H9 (cell line): ENCODE measurements around the gene CFAP47. TPM values are rescaled to one million over a fixed set of nuclear protein-coding genes. Genes with fewer than 3 reads are reported as not detected.

Source experiments
- DNase-seq: peaks from one replicate; pipeline ENCODE4 v3.0.0-alpha.2; 2017
- H2AFZ ChIP-seq: one replicate; pipeline ENCODE4 v1.6.1; 2013; ENCODE audit warnings: mild to moderate bottlenecking, low read length, control low read depth, moderate library complexity
- H2AK5ac ChIP-seq: 2 replicates; pipeline ENCODE4 v1.6.1; 2013; ENCODE audit warnings: low read length, control low read depth, mixed read lengths; ENCODE audit not compliant: insufficient read length
- H2BK120ac ChIP-seq: one replicate; pipeline ENCODE4 v1.6.1; 2013; ENCODE audit warnings: low read depth, mild to moderate bottlenecking, low read length, control low read depth, inconsistent platforms; ENCODE audit not compliant: poor library complexity, severe bottlenecking
- H2BK12ac ChIP-seq: 2 replicates; pipeline ENCODE4 v1.6.1; 2013; ENCODE audit warnings: low read length, control low read depth, mixed read lengths, low read depth; ENCODE audit not compliant: insufficient read length
- H2BK15ac ChIP-seq: 2 replicates; pipeline ENCODE4 v1.6.1; 2013; ENCODE audit warnings: low read depth, low read length, control low read depth
- H2BK20ac ChIP-seq: one replicate; pipeline ENCODE4 v1.6.1; 2013; ENCODE audit warnings: low read depth, mild to moderate bottlenecking, low read length, control low read depth, inconsistent platforms; ENCODE audit not compliant: poor library complexity, severe bottlenecking
- H2BK5ac ChIP-seq: 2 replicates; pipeline ENCODE4 v1.6.1; 2013; ENCODE audit warnings: low read length, control low read depth, mixed read lengths; ENCODE audit not compliant: insufficient read length
- H3K14ac ChIP-seq: 2 replicates; pipeline ENCODE4 v1.6.1; 2013; ENCODE audit warnings: low read length, control low read depth; ENCODE audit not compliant: insufficient read depth
- H3K18ac ChIP-seq: 2 replicates; pipeline ENCODE4 v1.6.1; 2013; ENCODE audit warnings: low read depth, mild to moderate bottlenecking, mixed read lengths, low read length, control low read depth; ENCODE audit not compliant: insufficient read length
- H3K23ac ChIP-seq: 2 replicates; pipeline ENCODE4 v1.6.1; 2013; ENCODE audit warnings: low read length, control low read depth, mixed read lengths, low read depth; ENCODE audit not compliant: insufficient read length
- H3K23me2 ChIP-seq: 2 replicates; pipeline ENCODE4 v1.6.1; 2013; ENCODE audit warnings: low read depth, mild to moderate bottlenecking, mixed read lengths, low read length, control low read depth; ENCODE audit not compliant: insufficient read length, poor library complexity, severe bottlenecking
- H3K27ac ChIP-seq: 2 replicates; pipeline ENCODE4 v1.5.1; 2013; ENCODE audit warnings: low read length, control low read depth, mixed read lengths, low read depth; ENCODE audit not compliant: insufficient read length
- H3K27me3 ChIP-seq: 2 replicates; pipeline ENCODE4 v1.6.1; 2013; ENCODE audit warnings: low read length, control low read depth, inconsistent platforms; ENCODE audit not compliant: insufficient read depth
- H3K4ac ChIP-seq: 2 replicates; pipeline ENCODE4 v1.6.1; 2013; ENCODE audit warnings: low read depth, mild to moderate bottlenecking, control low read depth, inconsistent platforms, low read length, moderate library complexity
- H3K4me1 ChIP-seq: 2 replicates; pipeline ENCODE4 v1.6.1; 2013; ENCODE audit warnings: low read length, control low read depth, inconsistent platforms; ENCODE audit not compliant: insufficient read depth
- H3K4me2 ChIP-seq: 2 replicates; pipeline ENCODE4 v1.6.1; 2013; ENCODE audit warnings: low read length, control low read depth, mixed read lengths; ENCODE audit not compliant: insufficient read length, insufficient read depth
- H3K56ac ChIP-seq: 2 replicates; pipeline ENCODE4 v1.6.1; 2013; ENCODE audit warnings: low read depth, mild to moderate bottlenecking, mixed read lengths, low read length, control low read depth; ENCODE audit not compliant: insufficient read length
- H3K79me1 ChIP-seq: 2 replicates; pipeline ENCODE4 v1.6.1; 2013; ENCODE audit warnings: low read depth, mild to moderate bottlenecking, moderate library complexity, low read length, control low read depth, inconsistent platforms; ENCODE audit not compliant: insufficient read depth, poor library complexity, severe bottlenecking
- H3K79me2 ChIP-seq: 2 replicates; pipeline ENCODE4 v1.6.1; 2013; ENCODE audit warnings: low read length, control low read depth, inconsistent platforms; ENCODE audit not compliant: insufficient read depth
- H3K9ac ChIP-seq: 2 replicates; pipeline ENCODE4 v1.6.1; 2013; ENCODE audit warnings: low read length, control low read depth, mixed read lengths; ENCODE audit not compliant: insufficient read length; ENCODE audit errors: extremely low read depth
- H3K9me3 ChIP-seq: one replicate; pipeline ENCODE4 v1.6.1; 2013; ENCODE audit warnings: low read depth, low read length, inconsistent platforms; ENCODE audit not compliant: control insufficient read depth
- H3T11ph ChIP-seq: one replicate; pipeline ENCODE4 v1.6.1; 2013; ENCODE audit warnings: mild to moderate bottlenecking, low read length, control low read depth, inconsistent platforms
- H4K20me1 ChIP-seq: one replicate; pipeline ENCODE4 v1.6.1; 2013; ENCODE audit not compliant: control insufficient read depth, insufficient read length, insufficient read depth
- H4K5ac ChIP-seq: 2 replicates; pipeline ENCODE4 v1.6.1; 2013; ENCODE audit warnings: low read depth, mild to moderate bottlenecking, mixed read lengths, low read length, control low read depth; ENCODE audit not compliant: insufficient read length
- H4K8ac ChIP-seq: replicated peaks from 2 replicates; pipeline ENCODE4 v1.6.1; 2013; ENCODE audit warnings: low read length, control low read depth, mixed read lengths, low read depth; ENCODE audit not compliant: insufficient read length
- H4K91ac ChIP-seq: 2 replicates; pipeline ENCODE4 v1.6.1; 2013; ENCODE audit warnings: low read depth, mild to moderate bottlenecking, moderate library complexity, mixed read lengths, low read length, control low read depth; ENCODE audit not compliant: insufficient read length
- H3K27ac Mint-ChIP-seq, 3 experiments: 2 replicates in 2 of 3; 3 replicates in 1 of 3; pipeline ENCODE4 v1.8.0; 2020 to 2021; ENCODE audit warnings: mixed read lengths in 3 of 3, mild to moderate bottlenecking in 1 of 3, moderate library complexity in 1 of 3
- H3K27me3 Mint-ChIP-seq: 2 replicates; pipeline ENCODE4 v1.8.0; 2021; ENCODE audit warnings: low read depth, mild to moderate bottlenecking, moderate library complexity, mixed read lengths
- H3K36me3 Mint-ChIP-seq, 3 experiments: 2 replicates in 2 of 3; 3 replicates in 1 of 3; pipeline ENCODE4 v1.8.0; 2020 to 2021; ENCODE audit warnings: low read depth in 3 of 3, mixed read lengths in 3 of 3; ENCODE audit not compliant: insufficient read depth in 1 of 3
- H3K4me1 Mint-ChIP-seq, 2 experiments: 2 replicates each; pipeline ENCODE4 v1.8.0; 2020; ENCODE audit warnings: mixed read lengths in 2 of 2
- H3K4me3 Mint-ChIP-seq, 2 experiments: 2 replicates in 1 of 2; 3 replicates in 1 of 2; pipeline ENCODE4 v1.8.0; 2020 to 2021; ENCODE audit warnings: mild to moderate bottlenecking in 2 of 2, mixed read lengths in 2 of 2, moderate library complexity in 1 of 2
- H3K9me3 Mint-ChIP-seq, 2 experiments: 2 replicates in 1 of 2; 3 replicates in 1 of 2; pipeline ENCODE4 v1.8.0; 2020; ENCODE audit warnings: mild to moderate bottlenecking in 2 of 2, mixed read lengths in 2 of 2, moderate library complexity in 1 of 2
- WGBS: extraction: QIAGEN DNeasy Blood & Tissue Kit; methylation state at CpG from one replicate; pipeline ENCODE4 v1.1.7; 2013; ENCODE audit warnings: missing lambda C conversion rate, low lambda C conversion rate, mixed read lengths; ENCODE audit not compliant: insufficient read length; ENCODE audit errors: extremely low coverage; 5-methylcytosine and 5-hydroxymethylcytosine counted together
- total RNA-seq: library from RNA; stranded (reverse); gene quantifications from 2 replicates; pipeline ENCODE4 v1.2.1, GENCODE V29; 2021
- TF ChIP-seq, protein P1 (sequence below): fragments of 200-600 bp; sonication (generic); conservative IDR thresholded peaks from 3 replicates; pipeline ENCODE4 v1.8.0; 2021; ENCODE audit warnings: antibody characterized with exemption, mild to moderate bottlenecking

Gene CFAP47
- total RNA-seq, 1 experiment from 2014 or later, result not detected

DNA sequence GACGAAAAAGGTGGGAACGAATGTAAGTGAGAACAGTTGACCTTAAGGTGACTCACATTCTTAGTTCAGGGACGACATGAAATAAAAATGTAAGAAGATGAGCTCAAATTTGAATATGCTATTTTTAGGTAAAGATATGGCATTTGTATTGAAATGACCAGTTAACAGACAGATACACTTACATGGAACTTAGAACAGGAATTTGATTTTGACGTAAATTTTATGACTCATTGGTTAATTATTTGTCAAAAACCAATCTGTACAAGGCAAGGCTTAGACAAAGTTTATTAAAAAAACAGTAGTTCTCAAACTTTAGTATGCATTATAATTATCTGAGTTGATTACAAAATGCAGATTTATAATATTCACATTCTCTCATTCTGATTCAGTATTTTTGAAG is 469.4 kb downstream of the CFAP47 start:
- H3K14ac ChIP-seq, result no peak overlapping the region
- no peaks in the 10 kb centered on the region for H3K79me2 ChIP-seq
- no peak overlapping the region for H3K9ac ChIP-seq
- H3K23ac ChIP-seq, result no peak overlapping the region
- H4K5ac ChIP-seq, result no peak overlapping the region
- no peak overlapping the region for H4K91ac ChIP-seq
- TF ChIP-seq, protein P1, sequence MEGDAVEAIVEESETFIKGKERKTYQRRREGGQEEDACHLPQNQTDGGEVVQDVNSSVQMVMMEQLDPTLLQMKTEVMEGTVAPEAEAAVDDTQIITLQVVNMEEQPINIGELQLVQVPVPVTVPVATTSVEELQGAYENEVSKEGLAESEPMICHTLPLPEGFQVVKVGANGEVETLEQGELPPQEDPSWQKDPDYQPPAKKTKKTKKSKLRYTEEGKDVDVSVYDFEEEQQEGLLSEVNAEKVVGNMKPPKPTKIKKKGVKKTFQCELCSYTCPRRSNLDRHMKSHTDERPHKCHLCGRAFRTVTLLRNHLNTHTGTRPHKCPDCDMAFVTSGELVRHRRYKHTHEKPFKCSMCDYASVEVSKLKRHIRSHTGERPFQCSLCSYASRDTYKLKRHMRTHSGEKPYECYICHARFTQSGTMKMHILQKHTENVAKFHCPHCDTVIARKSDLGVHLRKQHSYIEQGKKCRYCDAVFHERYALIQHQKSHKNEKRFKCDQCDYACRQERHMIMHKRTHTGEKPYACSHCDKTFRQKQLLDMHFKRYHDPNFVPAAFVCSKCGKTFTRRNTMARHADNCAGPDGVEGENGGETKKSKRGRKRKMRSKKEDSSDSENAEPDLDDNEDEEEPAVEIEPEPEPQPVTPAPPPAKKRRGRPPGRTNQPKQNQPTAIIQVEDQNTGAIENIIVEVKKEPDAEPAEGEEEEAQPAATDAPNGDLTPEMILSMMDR, result no peak
- H2BK120ac ChIP-seq, result no peak overlapping the region
- H2AK5ac ChIP-seq, result no peak overlapping the region
- H4K20me1 ChIP-seq, result no peaks in the 10 kb centered on the region
- no peak overlapping the region for H3T11ph ChIP-seq
- no peaks in the 10 kb centered on the region for H3K27me3 ChIP-seq
- no peak overlapping the region for H2BK12ac ChIP-seq
- Mint-ChIP-seq H3K27ac (no peak overlapping the region), H3K4me1 (no peaks in the 10 kb centered on the region), H3K4me3 (no peak overlapping the region), H3K27me3 (no peaks in the 10 kb centered on the region), H3K9me3 (peaks cover 53% of the 10 kb centered on the region in 2 experiments), H3K36me3 (no peaks in the 10 kb centered on the region; a peak in 4 of 7 replicates)
- H3K4me1 ChIP-seq, result no peaks in the 10 kb centered on the region
- no peaks in the 10 kb centered on the region for H3K23me2 ChIP-seq
- no CpG with 5 or more reads among the region's 4 CpGs for WGBS
- peaks cover 6% of the 10 kb centered on the region for H3K9me3 ChIP-seq
- no peak overlapping the region for H3K27ac ChIP-seq
- DNase-seq, result no peak
- H2AFZ ChIP-seq, result no peak overlapping the region
- no peak overlapping the region for H3K18ac ChIP-seq
- H3K4me2 ChIP-seq, result no peak overlapping the region
- no peak overlapping the region for H2BK20ac ChIP-seq
- H3K79me1 ChIP-seq, result no peaks in the 10 kb centered on the region
- no peak overlapping the region for H3K56ac ChIP-seq
- H2BK5ac ChIP-seq, result no peak overlapping the region
- no peak overlapping the region for H3K4ac ChIP-seq
- H4K8ac ChIP-seq, result no peak overlapping the region
- no peak overlapping the region for H2BK15ac ChIP-seq
